GM21367 (cell line): Measurements from ENCODE around the gene ZSCAN26.
"Not testable (repeated sequence)": the region's sequence is repeated elsewhere in the genome, so short reads cannot be mapped to it uniquely, and the experiment has no call there.

ENCODE experiments used
- ATAC-seq: cut with Tn5 transposase; IDR thresholded peaks from one replicate; pipeline ENCODE4 v1.9.1; 2021; ENCODE audit not compliant: unreplicated experiment

The ZSCAN26 gene

DNA sequence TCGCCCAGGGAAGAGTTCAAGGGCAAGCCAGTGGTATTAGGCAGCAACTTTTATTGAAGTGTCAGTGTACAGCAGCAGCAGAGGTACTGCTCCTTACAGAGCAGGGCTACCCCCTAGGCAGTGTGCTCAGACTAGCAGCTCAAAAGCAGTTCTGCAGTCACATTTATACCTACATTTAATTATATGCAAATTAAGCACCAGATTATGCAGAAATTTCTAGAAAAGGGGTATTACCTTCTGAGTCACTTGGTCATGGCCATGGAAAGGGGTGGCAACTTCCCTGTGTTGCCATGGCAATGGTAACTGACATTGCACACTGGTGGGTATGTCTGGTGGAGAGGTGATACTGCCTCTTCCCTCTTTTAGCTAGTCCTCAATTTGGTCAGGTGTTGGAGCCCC, 12.8 kb upstream of the ZSCAN26 start:
- ATAC-seq = no peak

- ATAC-seq = no peak
Observed at GRCh38 chr6:28257042-28257441, 9.9 kb upstream of the ZSCAN26 start.

DNA sequence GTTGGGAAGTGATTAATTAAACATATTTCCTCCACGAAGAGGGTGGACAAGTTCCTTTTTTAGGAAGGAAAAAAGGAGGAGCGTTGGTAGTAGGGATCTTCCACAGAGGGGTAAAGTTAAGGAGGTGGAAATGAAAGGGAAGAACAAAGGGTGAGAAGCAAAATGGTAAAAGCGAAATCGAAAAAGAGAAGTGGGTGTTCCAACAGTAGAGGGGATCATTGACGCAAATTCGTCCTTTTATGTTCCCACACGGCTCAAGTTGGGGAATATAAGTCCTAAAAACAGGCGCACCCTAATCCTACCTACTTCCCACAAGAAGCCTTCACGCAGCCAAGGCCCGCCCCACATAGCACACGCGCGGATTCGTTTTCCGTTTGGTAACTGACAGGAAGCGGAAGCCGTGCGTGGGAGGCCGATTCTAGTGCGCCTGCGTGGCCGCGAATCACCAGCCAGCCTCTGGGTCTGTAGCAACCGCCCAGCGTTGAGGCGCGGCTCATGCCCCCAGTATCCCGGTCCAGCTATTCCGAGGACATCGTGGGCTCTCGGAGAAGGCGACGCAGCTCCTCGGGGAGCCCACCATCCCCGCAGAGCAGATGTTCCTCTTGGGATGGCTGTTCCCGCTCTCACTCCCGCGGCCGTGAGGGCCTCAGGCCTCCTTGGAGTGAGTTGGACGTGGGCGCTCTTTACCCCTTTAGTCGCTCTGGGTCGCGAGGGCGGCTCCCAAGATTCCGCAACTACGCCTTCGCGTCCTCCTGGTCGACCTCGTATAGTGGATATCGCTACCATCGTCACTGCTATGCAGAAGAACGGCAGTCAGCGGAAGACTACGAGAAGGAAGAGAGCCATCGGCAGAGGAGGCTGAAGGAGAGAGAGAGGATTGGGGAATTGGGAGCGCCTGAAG, 7.8 kb upstream of the ZSCAN26 start, which contains the start of gene NKAPL:
NKAPL (plus strand) TSS at position 421 of the 901 bp plus-strand sequence; CDS start at position 496, 75 bp downstream.
- no peak for ATAC-seq

GRCh38 chr6:28263922-28264321, 3.0 kb upstream of the ZSCAN26 start:
- no peak for ATAC-seq

- ATAC-seq = no peak
Observed at GRCh38 chr6:28264834-28265401, 2.0 kb upstream of the ZSCAN26 start.

DNA sequence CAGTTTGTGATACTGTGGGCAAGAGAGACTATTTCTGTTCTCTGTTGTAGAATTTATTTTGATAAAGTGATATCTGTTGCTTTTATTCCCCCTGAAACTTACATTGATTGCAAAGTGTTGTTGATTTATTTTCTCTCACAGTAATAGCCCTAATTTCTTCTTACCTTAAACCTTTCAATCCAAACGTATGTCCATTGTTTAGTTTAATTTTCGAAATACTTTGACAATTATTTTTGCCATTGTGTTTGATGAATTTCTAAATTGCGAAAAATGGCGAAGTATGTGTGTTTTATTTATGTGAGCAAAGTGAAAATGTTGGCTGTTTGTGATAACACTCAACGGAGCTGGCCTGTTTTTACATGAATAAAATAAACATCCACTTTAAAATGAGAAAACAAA, 381 bp upstream of the ZSCAN26 start:
- no peak for ATAC-seq

DNA sequence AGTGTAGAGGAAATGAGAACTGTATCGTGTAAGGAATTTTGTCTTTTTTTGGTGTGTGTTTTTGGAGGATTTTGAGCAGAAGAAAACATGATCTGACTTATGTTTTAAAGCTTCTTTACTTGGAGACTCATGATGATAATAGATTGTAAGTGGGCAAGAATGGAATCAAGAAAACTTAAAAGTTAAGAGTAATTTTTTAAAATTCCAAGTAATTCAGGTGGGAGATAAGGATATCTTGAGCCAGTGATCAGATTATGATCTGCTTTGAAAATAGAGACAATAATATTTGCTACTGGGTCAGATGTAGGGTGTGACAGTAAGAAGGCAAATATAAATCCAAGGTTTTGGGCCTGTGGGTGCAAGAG, 734 bp downstream of the ZSCAN26 start:
- no peak for ATAC-seq

- ATAC-seq = no peak
Observed at GRCh38 chr6:28269492-28269891, 2.5 kb downstream of the ZSCAN26 start.

DNA sequence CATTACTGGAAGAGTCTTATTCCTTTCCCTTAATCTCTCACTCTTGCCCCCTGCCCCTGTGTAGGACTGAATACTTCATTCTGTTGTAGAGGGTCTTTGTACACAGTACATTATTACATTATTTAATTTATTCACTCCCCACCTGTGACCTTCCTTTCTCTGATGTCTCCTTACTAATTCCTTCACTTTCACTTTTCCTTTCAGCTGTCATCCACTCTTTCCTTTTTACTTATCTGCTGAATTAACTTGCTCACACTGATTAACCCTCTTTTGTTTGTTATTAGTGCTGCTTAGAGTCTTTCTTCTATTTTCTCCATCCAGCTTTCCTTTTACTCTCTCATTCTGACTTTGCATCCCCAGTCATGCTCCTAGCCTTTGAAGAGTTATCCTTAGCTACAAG, 7.9 kb downstream of the ZSCAN26 start:
- no peak for ATAC-seq

GRCh38 chr6:28277746-28278145, 10.8 kb downstream of the ZSCAN26 start:
- ATAC-seq = no peak

DNA sequence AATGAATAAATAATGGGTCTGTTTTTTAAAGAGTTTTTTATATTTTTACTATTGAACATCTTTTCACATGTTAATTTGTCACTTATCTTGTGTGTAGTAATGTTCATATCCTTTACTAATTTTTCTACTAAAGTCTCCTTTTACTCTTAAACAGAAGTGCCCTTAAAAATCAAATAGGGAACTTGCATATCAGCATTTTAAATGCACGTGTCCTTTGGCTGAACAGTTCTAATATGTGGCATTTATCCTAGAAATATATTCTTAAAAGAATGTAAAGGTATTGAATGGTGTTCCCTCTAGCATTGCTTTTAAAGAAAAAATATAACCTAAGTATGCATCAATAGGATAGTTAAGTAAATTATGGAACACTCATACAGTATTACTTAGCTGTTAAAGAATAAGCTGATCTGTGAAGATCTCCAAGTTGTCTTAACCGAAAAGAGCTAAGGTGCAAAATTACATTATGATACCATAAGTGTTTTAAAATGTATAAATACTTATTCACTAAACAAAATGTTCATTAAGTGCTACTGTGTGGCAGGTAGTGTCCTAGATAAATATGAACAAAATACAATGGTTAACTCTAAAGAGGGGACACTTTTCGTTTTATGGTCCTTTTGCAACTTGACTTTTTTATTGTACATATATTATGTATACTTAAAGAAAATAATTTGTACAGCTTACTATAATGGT, 13.8 kb downstream of the ZSCAN26 start:
- ATAC-seq = no peak

DNA sequence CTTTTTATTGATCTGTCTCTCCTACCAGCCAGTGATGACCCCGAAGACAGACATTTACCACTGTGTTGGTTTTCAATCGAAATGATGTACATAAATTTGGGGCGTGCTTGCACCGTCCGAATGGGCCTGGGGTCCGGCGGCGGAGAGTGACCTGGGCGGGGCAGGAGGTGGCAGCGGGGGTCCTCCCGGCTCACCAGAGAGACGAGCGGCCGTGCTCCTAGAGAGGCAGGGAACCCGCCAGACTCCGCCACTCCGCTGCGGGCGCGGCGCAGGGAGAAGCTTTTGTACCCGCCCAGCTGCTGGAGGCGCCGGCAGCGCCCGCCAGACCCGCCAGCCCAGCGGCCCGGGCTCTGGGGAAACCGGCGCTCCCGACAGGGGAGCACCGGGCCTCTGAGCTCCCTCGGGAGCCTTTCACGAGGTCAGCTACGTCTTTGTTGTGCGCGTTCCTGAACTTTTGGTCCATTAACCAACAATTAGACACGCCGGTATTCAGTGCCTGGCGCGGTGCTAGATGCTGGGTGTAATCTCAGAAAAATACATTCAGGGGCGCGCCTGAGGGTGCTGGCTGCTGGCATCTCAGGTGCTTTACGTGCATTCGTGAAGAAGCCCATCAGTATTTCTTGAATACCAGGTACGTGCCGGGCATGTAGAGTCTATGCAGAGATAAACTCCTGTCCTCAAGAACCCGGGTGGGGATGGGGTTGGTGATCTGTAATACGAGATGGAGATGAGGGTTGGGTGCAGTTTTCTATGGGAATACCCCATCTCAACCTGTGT, 14.5 kb downstream of the ZSCAN26 start, which contains the start of gene PGBD1:
PGBD1 (plus strand) TSS at position 285 of the 777 bp plus-strand sequence. CDS start 2,242 bp downstream, outside the sequence.
- peak; percentile 70 for ATAC-seq

- ATAC-seq = no peak
Observed at GRCh38 chr6:28282926-28283325, 16.0 kb downstream of the ZSCAN26 start.

DNA sequence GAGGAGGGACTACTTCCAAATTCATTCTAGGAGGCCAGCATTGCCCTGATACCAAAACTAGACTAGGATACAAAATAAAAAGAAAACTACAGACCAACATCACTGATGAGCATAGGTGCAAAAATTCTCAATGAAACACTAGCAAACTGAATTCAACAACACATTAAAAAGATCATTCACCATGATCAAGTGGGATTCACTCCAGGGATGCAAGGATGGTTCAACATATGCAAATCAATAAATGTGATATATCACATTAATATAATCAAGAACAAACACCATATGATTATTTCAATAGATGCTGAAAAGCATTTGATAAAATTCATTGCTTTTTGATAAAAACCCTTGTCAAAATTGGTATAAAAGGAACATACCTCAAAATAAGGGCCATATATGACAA, 24.6 kb downstream of the ZSCAN26 start:
- no peak for ATAC-seq

DNA sequence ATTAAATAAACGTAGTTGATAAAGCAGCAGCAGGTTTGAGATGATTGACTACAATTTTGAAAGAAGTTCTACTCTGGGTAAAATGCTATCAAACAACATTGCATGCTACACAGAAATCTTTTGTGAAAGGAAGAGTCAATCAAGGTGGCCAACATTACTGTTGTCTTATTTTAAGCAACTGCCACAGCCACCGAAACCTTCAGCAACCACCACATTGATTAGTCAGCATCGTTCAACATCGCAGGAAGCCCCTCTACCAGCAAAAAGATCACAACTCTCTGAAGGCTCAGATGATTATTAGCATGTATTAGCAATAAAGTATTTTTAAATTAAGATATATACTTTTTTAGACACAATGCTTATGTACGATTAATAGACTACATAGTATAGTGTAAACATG, 28.4 kb downstream of the ZSCAN26 start:
- ATAC-seq = no peak

- no peak for ATAC-seq
Observed at GRCh38 chr6:28296520-28297060, 29.6 kb downstream of the ZSCAN26 start.

- ATAC-seq = peak; percentile 75
Observed at GRCh38 chr6:28303570-28303969, 36.6 kb downstream of the ZSCAN26 start.

GRCh38 chr6:28306363-28306762, 39.4 kb downstream of the ZSCAN26 start:
- ATAC-seq = not testable (repeated sequence)

DNA sequence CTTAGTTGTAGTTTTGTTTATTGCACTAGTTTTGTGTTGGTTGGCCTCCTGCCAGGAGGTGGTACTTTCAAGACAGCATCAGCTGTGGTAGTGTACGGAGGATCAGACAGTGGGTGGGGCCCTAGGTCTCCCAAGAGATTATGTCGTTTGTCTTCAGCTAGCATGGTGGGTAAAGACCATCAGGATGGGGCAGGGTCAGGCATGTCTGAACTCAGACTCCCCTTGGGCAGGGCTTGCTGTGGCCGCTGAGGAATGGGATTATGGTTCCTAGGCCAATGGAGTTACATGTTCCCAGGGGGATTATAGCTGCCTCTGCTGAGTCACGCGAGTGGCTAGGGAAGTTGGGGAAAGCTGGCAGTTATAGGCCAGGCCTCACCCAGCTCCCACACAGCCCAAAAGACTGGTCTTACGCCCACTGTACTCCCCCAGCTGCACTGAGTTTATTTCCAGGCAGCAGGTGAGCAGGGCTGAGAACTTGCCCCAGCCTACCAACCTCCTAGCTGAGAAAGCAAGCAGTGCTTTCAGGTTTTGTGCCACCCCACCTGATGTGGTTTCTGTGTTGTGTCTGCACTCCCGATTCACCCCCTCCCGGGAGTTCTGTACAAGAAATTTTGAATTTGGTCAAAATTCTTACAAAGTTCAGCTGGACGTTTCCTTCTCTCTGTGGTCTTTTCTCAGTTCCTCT, 44.3 kb downstream of the ZSCAN26 start:
- no peak for ATAC-seq

GRCh38 chr6:28312939-28313338, 46.0 kb downstream of the ZSCAN26 start:
- no peak for ATAC-seq
